Keratinocyte (primary cell): ENCODE measurements around the gene PIK3CG.

Experiments
- CTCF ChIP-seq, 3 experiments: IDR thresholded peaks in 1 of 3; conservative IDR thresholded peaks in 1 of 3; optimal IDR thresholded peaks in 1 of 3; 2 replicates in 2 of 3; 3 replicates in 1 of 3; pipeline versions ENCODE3 to v1.5.1; 2011; ENCODE audit warnings: low read length in 3 of 3, mild to moderate bottlenecking in 3 of 3, moderate library complexity in 2 of 3, control low read depth in 1 of 3, inconsistent platforms in 1 of 3; ENCODE audit not compliant: insufficient read depth in 2 of 3; ENCODE audit errors: extremely low read depth in 1 of 3
- EZH2 ChIP-seq: IDR thresholded peaks from one replicate; pipeline ENCODE4 v1.6.1; 2012; ENCODE audit warnings: inconsistent platforms, mild to moderate bottlenecking, low read length, moderate library complexity

- TF ChIP-seq CTCF (optimal IDR thresholded peaks at IDR 0.05 in 1 of 3, IDR thresholded peaks at IDR 0.05 in 1 of 3, conservative IDR thresholded peaks at IDR 0.05 in 1 of 3; ENCODE audit: extremely low read depth in 1 of 3, insufficient read depth in 2 of 3, low read length in 3 of 3) = no peak
- no peak for TF ChIP-seq EZH2
Measured at GRCh38 chr7:106887421-106887820, 22.3 kb downstream of the PIK3CG start.
